DND-41 (cell line): ENCODE measurements around the gene TNFSF12.
A peak's percentile ranks its signal among the peaks of the same experiment; 100 is the strongest.

Experiments used
- ATAC-seq: fragments of 200-7000 bp; cut with Tn5 transposase; 3 replicates; pipeline ENCODE4 v1.9.1; 2021; ENCODE audit warnings: low read depth; ENCODE audit not compliant: insufficient read depth
- DNase-seq: peaks from one replicate; pipeline ENCODE4 v3.0.0-alpha.2; 2020
- H2AFZ ChIP-seq: 2 replicates; pipeline ENCODE4 v1.6.0; 2012; ENCODE audit warnings: low read depth, low read length
- H3K27ac ChIP-seq: 2 replicates; pipeline ENCODE4 v1.5.1; 2012; ENCODE audit warnings: low read length, inconsistent platforms
- H3K27me3 ChIP-seq: fragments of 200-600 bp; sonication (generic); 2 replicates; pipeline ENCODE4 v1.6.0; 2012; ENCODE audit warnings: low read length, mild to moderate bottlenecking, inconsistent platforms; ENCODE audit not compliant: insufficient read depth, poor library complexity
- H3K36me3 ChIP-seq: 2 replicates; pipeline ENCODE4 v1.5.1; 2012; ENCODE audit warnings: low read length, inconsistent platforms; ENCODE audit not compliant: insufficient read depth
- H3K4me1 ChIP-seq: 2 replicates; pipeline ENCODE4 v1.5.1; 2012; ENCODE audit warnings: mild to moderate bottlenecking, low read length; ENCODE audit not compliant: insufficient read depth
- H3K4me2 ChIP-seq: 2 replicates; pipeline ENCODE4 v1.6.0; 2012; ENCODE audit warnings: mild to moderate bottlenecking, moderate library complexity, low read length, inconsistent platforms; ENCODE audit not compliant: insufficient read depth
- H3K4me3 ChIP-seq, 2 experiments: fragments of 200-600 bp in 1 of 2; shearing (Covaris generic) in 1 of 2; 2 replicates each; pipeline ENCODE4 v1.5.1; 2012 to 2016; ENCODE audit warnings: inconsistent platforms in 2 of 2, low read length in 2 of 2, mild to moderate bottlenecking in 2 of 2, low read depth in 1 of 2, moderate library complexity in 1 of 2
- H3K79me2 ChIP-seq: 2 replicates; pipeline ENCODE4 v1.6.0; 2012; ENCODE audit warnings: low read length, inconsistent platforms; ENCODE audit not compliant: insufficient read depth
- H3K9ac ChIP-seq: 2 replicates; pipeline ENCODE4 v1.6.0; 2012; ENCODE audit warnings: low read depth, mild to moderate bottlenecking, inconsistent platforms, low read length, moderate library complexity
- H3K9me3 ChIP-seq: 2 replicates; pipeline ENCODE4 v1.5.1; 2012; ENCODE audit warnings: low read length, moderate library complexity, mild to moderate bottlenecking, inconsistent platforms; ENCODE audit not compliant: insufficient read depth, severe bottlenecking
- H4K20me1 ChIP-seq: 2 replicates; pipeline ENCODE4 v1.6.0; 2012; ENCODE audit warnings: low read length; ENCODE audit not compliant: insufficient read depth
- CTCF ChIP-seq: IDR thresholded peaks from 2 replicates; pipeline ENCODE4 v1.5.1; 2012; ENCODE audit warnings: borderline replicate concordance, low read length, moderate library complexity, mild to moderate bottlenecking; ENCODE audit not compliant: poor library complexity, severe bottlenecking; ENCODE audit errors: extremely low read depth
- EZH2 ChIP-seq: IDR thresholded peaks from 3 replicates; pipeline ENCODE4 v1.6.1; 2012; ENCODE audit warnings: borderline replicate concordance, low read depth, mild to moderate bottlenecking, moderate library complexity, low read length, inconsistent platforms; ENCODE audit not compliant: severe bottlenecking

The TNFSF12 gene

DNA sequence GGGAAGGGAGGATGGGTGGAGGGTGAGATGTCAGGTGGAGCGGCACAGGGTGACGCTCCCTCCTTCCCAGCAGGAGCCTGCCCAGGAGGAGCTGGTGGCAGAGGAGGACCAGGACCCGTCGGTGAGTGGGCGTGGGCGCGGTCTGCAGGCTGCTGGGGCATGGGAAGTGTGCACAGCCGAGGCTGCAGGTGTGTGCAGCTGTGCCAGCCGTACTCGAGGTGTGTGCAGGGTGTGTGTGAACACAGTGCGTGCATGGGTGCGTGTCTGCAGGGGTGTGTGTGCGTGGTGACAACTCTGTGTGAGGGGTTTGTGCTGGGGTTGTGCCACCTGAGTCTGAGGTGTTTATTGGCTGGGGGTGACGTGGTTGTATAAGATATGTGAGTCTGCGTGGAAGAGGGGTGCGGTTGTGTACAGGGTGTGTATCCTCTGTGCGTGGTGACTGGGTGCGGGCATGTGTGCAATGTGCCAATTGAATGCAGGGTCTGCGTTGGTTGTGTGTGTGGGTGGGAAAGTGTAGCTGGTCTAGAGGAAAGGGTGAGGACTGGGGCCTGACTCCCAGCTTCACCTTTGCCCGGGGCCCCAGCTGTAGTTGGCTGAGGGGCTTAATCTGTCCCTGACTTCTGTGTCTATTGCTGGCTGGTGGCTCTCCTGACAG, 670 bp downstream of the TNFSF12 start:
- H3K9me3 ChIP-seq: no peaks in the 10 kb centered on the region
- H3K36me3 ChIP-seq: no peaks in the 10 kb centered on the region
- TF ChIP-seq EZH2 (no peak), CTCF (no peak)
- H3K4me3 ChIP-seq: no peak overlapping the region
- ATAC-seq (no peak; the same call in 2 of the 3 replicates), DNase-seq (no peak)
- H3K27ac ChIP-seq: peak overlapping the region; percentile 45
- peak overlapping the region; percentile 73 for H3K4me2 ChIP-seq
- no peak overlapping the region for H2AFZ ChIP-seq
- H3K4me1 ChIP-seq: peaks cover 53% of the 10 kb centered on the region
- no peaks in the 10 kb centered on the region for H4K20me1 ChIP-seq
- H3K27me3 ChIP-seq: peaks cover 5% of the 10 kb centered on the region
- peak overlapping the region; percentile 60; the same call in 1 of the 2 replicates for H3K9ac ChIP-seq
- no peaks in the 10 kb centered on the region for H3K79me2 ChIP-seq

GRCh38 chr17:7550344-7550743, 1.5 kb downstream of the TNFSF12 start:
- no peaks in the 10 kb centered on the region for H4K20me1 ChIP-seq
- no peaks in the 10 kb centered on the region for H3K36me3 ChIP-seq
- no peak for ATAC-seq
- DNase-seq: no peak
- H3K79me2 ChIP-seq: no peaks in the 10 kb centered on the region
- TF ChIP-seq EZH2 (no peak), CTCF (no peak)
- no peak overlapping the region for H2AFZ ChIP-seq
- no peak overlapping the region for H3K4me3 ChIP-seq
- no peak overlapping the region for H3K9ac ChIP-seq
- H3K27me3 ChIP-seq: peaks cover 5% of the 10 kb centered on the region
- peaks cover 53% of the 10 kb centered on the region for H3K4me1 ChIP-seq
- H3K4me2 ChIP-seq: no peak overlapping the region
- H3K9me3 ChIP-seq: no peaks in the 10 kb centered on the region
- peak overlapping the region; percentile 23 for H3K27ac ChIP-seq

- Histone ChIP-seq H3K9ac (no peak overlapping the region; the same call in 1 of the 2 replicates), H3K27me3 (peaks cover 5% of the 10 kb centered on the region), H3K9me3 (no peaks in the 10 kb centered on the region), H3K4me1 (peaks cover 53% of the 10 kb centered on the region), H3K4me2 (no peak overlapping the region), H4K20me1 (no peaks in the 10 kb centered on the region), H3K4me3 (no peak overlapping the region), H3K36me3 (no peaks in the 10 kb centered on the region), H2AFZ (no peak overlapping the region), H3K79me2 (no peaks in the 10 kb centered on the region), H3K27ac (peak overlapping the region; percentile 75)
- DNase-seq (no peak), ATAC-seq (no peak)
- no peak for TF ChIP-seq CTCF
- TF ChIP-seq EZH2: no peak
Measured at GRCh38 chr17:7551396-7551795, 2.5 kb downstream of the TNFSF12 start.
